GM18909 (cell line): ENCODE data around the gene SOX8.

Experiments used
- ATAC-seq: cut with Tn5 transposase; IDR thresholded peaks from one replicate; pipeline ENCODE4 v1.9.1; 2021; ENCODE audit warnings: mild to moderate bottlenecking; ENCODE audit not compliant: unreplicated experiment, poor library complexity

SOX8 gene

DNA sequence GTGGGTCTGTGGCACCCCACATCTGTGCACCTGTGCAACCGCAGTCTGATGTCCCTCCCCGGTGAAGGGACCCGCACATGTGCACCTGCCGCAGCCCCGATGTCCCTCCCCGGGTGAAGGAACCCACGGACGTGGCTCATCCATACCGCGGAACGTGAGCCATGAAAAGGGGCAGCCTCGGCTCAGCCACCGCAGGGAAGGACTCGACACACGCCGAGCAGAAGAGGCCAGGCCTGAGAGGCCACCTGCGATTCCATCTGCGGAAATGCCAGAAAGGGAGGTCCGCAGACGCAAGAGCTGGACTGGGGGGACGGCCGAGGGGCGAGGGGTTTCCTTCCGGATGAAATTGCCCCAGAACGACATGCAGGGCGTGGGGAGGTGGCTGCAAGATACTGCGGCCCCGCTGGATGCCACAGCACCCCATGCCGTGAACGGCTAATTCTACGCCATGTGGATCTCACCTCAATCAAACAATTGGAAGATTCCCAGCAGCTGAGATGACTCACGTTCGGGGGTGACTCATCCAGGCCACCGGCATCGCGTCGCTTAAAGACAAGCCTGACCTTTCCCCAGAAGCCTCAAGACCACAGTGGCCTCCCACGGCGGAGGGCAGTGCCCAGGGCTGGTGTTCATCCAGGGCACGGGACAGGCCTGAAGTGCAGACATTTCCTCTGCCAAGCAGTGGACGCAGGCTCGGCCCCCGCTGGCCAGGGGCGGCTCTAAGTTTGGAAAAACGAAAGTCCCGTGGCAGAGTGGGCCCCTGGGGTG, 21.0 kb downstream of the SOX8 start:
- ATAC-seq: no peak

DNA sequence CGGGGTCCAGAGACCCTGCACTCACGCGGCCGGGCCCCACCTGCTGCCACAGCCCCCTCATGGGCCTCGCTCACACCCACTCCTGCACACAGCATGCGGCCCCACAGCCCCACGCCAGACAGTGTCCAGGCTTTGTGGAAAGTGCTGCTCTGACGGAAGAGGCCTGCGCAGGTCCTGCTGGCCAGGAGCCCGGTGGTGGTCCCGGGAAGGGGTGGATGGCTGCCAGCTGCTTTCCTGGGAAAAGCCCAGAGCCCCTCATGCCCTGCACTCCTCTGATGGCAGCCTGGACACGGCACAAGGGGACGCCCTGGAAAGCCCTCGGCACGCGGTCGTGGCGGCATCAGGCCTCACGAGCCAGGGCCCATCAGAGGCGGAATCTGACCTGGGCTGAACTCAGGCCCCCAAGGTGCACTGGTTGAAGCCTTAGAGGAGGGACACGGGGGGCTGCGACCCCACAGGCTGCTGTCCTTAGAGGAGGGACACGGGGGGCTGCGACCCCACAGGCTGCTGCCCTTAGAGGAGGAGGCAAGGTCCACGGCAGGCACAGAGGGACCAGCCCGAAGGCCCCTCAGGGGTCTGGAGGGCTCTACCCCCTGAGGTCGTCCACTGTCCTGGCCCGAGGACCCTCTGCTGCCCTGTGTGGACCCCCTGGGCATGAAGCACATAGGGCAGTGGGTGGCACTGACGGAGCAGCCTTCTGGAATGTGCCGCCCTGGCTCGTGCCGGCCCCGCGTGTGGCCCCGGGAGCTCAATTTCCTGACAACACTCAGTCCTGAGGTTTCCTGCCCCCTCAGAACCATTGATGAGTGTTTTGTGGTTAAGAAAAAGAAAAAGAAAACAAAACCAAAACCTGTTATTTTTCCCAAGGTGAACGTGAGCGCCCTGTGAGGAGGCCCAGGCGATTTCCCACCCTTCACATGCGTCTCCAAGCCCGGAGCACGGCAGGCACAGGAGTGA, 22.1 kb downstream of the SOX8 start:
- ATAC-seq: no peak

DNA sequence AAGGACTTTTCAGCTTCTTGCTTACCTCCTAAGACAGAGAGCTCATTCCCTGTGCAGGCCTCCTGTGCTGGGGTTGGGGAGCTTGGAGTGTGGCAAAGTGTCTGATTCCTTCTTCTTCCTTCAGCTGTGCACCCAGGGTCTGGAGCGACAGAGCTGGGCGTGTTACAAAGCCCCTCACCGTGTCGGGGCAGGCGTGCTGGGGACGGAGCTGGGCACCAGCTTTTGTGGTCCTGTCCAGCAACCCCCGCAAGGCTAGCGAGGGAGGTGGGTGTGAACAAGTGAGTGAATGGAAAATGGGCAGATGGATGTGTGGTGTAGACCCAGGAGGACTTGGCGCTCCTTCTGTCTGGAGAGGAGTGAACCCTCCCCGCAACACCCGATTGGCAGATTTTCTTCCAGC, 23.7 kb downstream of the SOX8 start:
- ATAC-seq: no peak

DNA sequence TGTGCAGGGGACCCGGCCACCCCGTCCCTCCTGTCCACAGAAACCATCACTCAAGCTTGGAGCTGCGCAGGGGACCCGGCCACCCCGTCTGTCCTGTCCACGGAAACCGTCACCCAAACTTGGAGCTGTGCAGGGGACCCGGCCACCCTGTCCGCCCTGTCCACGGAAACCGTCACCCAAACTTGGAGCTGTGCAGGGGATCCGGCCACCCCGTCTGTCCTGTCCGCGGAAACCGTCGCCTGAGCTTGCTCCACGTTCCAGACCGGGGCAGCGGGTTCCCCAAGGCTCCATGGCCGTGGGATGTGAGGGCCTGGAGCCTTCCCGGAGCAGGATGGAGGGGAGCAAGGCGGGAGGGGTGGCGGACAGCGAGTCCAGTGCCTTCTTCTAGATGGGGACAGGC, 25.2 kb downstream of the SOX8 start:
- ATAC-seq: no peak

DNA sequence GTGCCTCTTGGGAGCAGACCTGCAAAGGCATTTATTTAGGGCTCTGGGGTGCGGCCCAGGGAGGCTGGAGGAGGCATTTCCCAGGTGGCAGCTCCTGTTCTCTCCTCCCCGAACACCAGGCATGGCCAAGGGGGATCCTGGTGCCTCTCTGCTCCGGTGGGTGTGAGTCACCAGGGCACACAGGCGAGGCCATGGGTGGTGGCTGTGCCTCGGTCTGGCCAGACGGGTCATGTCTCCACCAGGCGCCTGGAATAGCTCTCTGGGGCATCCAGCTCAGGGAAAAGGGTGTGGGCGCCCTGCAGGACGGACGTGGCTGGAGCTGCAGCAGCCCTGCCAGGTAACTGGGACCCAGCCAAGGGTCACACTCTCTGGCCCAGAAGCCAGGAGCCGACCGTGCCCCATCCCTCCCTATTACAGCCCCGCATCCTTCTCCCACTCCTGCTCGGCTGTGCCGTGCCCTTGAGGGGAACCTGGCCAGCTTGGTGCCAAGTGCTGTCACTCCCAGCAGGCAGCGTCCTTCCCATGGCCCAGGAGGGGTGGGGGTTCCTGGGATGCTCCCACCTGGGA, 25.8 kb downstream of the SOX8 start:
- ATAC-seq: no peak

DNA sequence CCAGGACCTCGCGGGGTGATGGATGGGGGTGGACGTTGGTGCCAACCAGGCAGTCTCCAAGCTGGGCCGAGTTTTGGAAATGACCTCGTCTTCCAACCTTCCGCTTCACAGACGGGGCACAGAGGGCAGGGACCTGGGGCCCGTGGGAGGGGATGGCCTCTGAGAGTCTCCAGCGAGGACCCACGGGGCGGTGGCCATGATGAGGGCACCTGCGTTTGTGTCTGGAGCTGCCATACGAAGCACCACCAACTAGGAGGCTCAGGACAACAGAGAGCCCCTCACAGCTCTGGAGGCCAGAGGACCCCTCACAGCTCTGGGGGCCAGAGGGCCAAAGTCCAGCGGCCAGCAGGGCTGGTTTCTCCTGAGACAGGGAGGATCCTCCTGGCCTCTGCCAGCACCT, 26.5 kb downstream of the SOX8 start:
- no peak for ATAC-seq

DNA sequence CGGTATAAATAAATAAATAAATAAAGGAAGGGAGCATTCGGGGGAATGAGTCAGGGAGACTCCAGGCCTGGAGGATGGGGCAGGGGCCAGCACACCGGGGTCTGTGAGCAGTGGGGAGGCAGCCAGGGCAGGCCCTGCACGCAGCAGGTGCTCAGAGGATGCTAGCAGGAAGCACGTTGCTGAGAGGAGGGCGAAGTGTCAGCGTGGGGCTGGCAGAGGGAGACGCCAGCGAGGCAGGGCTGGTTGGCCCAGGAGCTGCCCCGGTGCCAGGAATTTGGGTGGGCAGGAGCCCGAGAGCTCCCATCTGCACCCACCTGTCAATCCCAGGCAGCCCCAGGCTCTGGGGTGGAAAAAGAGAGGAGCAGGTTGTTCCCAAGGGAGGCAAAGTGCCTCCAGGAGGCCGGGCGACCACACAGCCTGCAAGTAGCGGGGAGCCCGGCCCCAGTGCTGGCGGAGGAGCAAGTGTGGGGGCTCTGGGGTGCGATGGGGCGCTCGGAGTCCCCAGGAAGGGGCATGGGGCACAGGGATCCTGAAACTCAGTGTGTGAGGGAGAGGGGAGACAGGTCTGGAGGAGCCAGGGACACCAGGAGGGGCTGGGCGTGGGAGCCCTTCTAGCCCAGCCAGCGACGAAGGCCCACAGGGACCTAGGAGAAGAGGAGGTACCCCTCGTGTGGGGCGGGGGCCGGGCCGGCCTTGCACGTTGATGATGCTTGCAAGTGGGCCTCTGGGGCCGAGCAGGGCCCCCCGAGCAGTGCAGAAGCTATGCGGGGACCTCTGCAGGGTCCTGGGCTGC, 28.0 kb downstream of the SOX8 start:
- ATAC-seq: no peak

DNA sequence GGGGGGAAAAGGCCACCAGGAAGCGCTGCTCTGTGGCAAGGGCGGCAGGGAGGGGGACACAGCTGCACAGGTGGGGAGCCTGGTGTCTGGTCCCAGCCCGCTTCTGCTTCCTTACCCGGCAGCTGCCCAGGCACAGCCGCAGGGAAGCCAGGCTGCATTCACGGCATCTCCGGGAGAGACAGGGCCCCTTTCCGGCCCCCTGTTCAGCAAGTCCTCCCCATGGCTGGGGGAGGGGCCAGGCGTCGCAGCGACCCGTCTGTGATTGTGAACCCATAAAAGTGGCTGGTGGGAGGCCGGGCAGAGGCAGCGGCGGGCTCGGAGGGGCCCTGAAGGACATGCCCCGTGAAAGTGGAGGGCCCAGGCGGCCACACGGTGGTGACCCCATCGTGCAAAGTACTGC, 28.7 kb downstream of the SOX8 start:
- no peak for ATAC-seq

DNA sequence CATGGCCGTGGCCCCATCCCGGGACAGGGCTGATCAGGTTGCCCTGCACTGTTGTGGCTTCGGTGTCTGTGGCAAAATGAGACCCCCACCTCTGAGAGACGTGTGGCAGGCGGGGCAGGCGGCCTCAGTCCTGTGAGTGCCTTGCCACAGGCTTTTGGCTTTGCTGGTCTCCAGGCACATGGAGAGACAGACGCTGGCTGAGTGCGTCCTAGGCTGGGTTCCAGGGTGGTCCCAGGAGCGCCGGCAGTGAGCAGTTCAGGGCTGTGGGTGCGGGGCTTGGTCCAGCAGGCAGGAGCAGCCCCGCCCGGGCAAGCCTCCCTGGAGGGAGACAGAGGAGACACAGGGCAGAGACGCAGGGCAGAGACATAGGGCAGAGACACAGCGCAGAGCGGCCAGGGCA, 29.2 kb downstream of the SOX8 start:
- ATAC-seq: no peak

DNA sequence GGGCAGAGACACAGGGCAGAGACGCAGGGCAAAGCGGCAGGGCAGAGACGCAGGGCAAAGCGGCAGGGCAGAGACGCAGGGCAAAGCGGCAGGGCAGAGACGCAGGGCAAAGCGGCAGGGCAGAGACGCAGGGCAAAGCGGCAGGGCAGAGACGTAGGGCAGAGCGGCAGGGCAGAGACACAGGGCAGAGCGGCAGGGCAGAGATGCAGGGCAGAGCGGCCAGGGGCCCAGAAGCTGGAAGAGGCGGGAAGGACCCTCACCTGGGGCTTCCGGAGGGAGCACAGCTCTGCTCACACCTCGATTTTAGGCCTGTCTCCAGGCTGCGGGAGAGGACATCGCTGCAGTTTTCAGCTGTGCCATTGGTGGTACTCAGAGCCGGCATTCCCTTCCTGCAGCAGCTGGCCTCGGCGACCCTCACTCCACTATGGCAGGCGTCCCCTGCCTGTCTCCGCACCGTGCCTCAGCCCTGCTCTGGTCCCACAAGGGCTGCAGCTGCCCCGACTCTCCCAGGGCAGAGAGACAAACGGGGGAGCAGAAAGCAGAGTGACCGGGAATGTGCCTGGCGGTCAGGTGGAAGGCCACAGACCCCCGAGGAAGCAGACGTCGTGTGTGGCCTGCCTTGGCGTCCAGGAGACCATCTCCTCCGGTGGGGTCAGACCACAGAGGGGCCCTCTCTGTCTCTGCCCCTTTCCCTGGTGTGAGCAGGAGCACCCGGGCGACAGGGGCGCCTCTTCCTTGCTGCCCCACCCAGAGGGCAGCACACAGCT, 29.9 kb downstream of the SOX8 start:
- ATAC-seq: no peak

DNA sequence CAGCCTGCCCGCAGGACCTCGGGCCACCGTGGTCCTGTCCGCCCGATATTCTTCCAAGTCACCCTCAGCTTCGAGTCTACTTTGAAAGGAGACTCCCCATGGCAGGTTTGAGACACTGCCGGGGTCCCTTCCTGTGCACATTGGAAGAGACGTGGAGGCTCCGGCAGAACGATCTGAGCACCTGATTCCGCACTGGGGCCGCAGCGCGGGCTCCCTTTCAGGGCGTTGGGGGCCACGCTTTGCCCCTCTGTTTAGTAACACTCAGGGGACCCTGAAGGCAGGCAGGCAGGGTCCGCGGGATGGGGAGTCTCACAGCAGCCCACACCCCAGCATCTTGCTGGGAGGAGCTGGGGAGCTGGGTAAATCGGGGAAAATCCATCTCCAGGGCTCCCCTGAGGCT, 30.6 kb downstream of the SOX8 start:
- ATAC-seq: no peak

DNA sequence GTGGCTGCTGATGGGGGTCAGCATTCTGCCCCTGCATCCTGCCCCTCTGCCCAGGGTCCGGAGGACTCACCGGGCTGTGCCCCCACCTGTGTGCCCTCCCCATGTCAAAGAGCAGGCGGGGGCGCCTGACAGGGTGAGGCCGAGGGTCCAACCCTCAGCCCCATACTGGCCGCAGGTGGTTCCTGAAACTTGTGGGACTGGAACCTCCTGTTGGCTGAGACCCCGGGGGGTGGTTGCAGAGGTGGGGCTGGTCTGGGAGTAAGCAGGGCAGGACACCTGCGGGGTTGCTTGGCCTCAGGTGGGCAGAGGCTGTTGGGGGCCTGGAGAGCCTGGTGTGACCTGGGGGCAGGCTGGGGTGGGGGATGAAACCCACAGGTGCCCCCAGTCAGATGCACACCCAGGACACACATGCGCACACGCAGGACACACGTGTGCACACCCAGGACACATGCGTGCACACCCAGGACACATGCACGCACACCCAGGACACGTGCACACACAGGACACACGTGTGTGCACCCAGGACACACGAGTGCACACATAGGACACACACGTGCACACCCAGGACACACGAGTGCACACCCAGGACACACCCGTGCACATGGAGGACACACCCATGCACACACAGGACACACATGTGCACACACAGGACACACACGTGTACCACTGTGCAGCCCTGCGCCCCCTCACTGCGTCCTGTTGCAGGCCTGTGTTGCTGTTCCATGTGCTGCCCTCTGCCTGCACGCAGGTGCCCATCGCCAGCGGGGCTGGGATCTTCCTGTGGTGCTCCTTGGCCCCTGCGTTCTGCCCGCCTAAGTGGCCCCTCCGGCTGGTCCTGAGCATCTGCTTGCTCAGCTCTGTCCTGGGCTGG, 31.4 kb downstream of the SOX8 start:
- ATAC-seq: no peak

DNA sequence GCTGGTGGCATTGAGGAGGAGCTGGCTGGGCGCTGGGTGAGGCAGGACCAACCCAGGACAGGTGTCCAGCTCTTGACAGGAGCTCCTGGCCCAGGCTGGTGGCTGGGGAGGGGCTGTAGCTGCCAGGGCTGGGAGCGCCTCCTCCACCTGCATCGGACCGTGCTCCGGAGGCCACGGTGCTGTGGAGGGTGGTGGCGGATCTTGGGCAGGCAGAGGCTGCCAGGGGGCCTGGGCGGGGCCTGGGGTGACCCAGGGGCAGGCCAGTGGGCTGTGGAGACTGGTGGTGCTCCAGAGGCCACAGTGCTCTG, 32.0 kb downstream of the SOX8 start:
- ATAC-seq: no peak

DNA sequence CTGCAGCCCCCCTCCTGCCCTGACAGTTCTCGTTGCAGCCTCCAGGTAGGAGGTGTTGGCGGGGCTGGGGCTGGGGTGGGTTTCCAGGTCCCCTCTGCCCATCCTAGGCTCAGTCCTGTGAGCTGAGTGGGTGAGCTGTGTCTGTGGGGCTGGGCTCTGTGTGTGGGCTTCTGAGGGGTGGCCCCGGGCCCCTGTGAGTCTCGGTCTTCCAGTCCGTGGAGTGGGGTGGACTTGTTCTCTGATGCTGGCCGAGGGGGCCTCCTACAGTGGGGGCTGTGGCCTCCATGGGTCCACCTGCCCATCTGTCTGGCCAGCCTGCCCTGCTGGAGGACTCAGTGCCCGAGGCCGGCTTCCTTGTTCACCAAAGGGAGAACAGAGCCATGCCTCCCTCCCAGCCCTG, 32.7 kb downstream of the SOX8 start:
- no peak for ATAC-seq

DNA sequence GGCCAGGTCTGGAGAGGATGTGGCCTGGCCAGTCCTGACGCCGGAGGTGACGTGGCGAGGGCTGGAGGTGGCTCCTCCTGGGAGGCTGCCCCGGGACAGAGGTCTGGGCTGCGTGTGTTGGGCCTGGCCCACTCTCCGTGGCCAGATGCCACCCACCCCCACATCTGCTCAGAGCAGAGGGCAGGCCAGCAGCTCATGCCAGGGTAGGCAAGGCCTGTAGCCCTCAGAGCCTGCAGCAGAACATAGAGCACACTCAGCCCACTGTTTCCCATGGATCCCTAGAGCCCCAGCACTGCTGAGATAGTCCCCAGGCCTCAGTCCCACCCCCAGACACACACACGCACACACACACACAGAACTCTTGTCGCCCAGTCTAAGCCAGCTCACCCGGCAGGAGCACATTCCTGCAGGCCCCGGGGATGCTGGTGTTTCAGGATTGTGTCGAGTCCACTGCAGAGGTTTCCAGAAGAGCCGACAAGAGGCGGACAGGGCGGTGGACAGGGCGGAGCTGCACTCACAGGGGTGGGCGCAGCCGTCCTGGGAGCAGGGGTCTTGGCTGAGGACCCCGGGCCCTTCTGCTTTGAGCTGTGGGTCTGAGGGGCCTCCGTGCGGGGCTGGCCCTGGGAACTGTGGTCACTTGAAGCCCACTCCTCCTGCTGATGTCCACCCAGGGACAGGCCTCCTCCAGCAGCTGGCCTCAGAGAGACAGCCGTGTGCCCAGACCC, 33.4 kb downstream of the SOX8 start:
- ATAC-seq: no peak

DNA sequence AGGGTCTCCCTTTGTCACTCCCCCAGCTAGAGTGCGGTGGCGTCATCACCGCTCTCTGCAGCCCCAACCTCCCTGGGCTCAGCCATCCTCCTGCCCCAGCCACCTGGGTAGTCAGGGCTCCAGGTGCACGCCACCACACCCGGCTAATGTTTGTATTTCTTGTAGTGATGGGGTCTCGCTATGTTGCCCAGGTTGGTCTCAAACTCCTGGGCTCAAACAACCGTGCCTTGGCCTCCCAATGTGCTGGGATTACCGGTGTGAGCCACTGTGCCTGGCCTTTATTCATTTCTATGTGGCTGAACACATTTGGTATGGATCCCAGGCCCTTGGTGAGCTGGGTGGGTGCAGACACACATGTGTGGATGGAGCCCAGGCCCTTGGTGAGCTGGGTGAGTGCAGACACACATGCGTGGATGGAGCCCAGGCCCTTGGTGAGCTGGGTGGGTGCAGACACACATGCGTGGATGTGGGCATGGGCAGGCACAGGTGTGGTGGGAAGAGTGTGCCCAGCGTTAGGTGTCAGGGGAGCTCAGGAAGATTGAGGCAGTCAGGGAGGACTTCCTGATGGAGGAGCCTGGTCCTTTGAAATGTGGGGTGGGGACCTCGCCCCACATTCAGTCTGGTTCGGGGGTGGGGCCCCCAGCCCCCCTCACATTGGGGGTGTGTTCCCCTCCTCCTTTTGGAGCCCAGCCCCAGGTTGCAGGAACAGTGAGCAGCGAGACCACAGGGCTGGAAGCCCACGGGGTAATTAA, 37.1 kb downstream of the SOX8 start:
- ATAC-seq: no peak

DNA sequence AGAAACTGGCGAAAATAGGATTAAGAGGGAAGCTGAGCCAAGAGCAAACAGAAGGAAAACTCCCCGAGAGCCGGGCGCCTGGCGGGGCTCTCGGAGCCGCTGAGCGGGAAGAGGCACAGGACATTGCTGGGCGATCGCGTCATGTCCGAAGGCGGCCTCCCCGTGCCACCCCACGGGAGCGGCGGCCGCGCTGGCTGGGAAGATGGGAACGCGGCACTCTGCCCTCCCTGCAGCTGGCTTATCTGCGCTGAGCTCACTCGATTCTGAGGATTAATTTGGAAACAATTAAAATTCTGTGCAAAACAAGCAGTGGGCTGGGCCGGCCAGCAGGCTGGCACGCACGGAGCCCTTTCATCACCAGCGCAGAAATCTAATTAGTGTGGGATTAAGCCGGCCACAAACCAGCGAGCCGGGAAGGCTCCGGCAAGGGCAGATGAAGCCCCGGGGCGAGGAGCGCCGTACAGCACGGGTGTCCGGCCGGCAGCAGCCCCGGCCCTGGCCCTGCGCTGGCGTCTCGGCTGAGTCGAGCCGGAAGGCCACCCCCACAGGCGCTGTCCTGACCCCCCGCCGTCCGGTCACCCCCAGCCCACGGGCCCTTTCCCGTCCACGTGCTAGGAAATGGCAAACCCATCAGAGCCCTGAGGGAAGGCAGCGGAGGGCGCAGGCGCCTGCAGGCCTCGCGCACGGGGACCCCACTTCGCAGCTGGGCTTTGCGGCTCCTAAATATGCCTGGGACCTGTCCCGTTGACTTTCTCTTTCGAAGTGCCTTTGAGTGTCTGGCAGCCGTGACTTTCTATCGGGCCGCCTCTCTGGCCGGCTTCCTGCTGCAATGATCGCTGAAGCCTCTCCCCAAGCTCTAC, 37.9 kb downstream of the SOX8 start:
- no peak for ATAC-seq
